ENCODE results near the gene ZBTB46. TPM values are rescaled to one million over a fixed set of nuclear protein-coding genes. Genes with fewer than 3 reads are reported as not detected.
A peak's percentile ranks its signal among the peaks of the same experiment; 100 is the strongest.
"Not testable (repeated sequence)": the region's sequence is repeated elsewhere in the genome, so short reads cannot be mapped to it uniquely, and the experiment has no call there.

Gene ZBTB46
- total and polyA plus RNA-seq, 5 experiments from 2014 or later = 0.06 to 0.08 (median 0.06) TPM; not detected in 2

DNA sequence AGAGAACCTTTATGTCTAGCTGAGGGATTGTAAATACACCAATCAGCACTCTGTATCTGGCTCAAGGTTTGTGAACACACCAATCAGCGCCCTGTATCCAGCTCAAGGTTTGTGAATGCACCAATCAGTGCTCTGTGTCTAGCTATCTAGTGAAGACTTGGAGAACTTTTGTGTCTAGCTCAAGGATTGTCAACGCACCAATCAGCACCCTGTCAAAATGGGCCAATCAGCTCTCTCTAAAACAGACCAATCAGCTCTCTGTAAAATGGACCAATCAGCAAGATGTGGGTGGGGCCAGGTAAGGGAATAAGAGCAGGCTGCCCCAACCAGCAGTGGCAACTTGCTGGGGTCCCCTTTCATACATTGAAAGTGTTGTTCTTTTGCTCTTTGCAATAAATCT lies 29.9 kb downstream of the ZBTB46 start:
- POLR2A ChIA-PET, H3K27ac Mint-ChIP-seq: not testable (repeated sequence)

DNA sequence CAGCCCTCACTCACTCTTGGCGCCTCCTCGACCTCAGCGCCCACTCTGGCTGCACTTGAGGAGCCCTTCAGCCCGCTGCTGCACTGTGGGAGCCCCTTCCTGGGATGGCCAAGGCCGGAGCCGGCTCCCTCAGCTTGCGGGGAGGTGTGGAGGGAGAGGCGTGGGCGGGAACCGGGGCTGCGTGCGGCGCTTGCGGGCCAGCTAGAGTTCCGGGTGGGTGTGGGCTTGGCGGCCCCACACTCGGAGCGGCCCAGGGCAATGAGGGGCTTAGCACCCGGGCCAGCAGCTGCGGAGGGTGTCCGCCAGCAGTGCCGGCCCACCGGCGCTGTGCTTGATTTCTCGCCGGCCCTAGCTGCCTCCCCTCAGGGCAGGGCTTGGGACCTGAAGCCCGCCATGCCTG lies 30.7 kb downstream of the ZBTB46 start:
- peaks cover 5 to 12% (median 9%) of the 10 kb centered on the region in 4 donors for H3K4me1 Mint-ChIP-seq
- peaks cover 4 to 35% (median 10%) of the 10 kb centered on the region in 5 donors for H3K27me3 Mint-ChIP-seq
- ATAC-seq, H3K4me3 Mint-ChIP-seq, H3K9me3 Mint-ChIP-seq, H3K27ac Mint-ChIP-seq, POLR2A ChIA-PET, H3K36me3 Mint-ChIP-seq, DNase-seq: not testable (repeated sequence)

More for the DNA sequence above, 29.9 kb downstream of the ZBTB46 start:
- H3K4me3 Mint-ChIP-seq, DNase-seq, ATAC-seq, H3K9me3 Mint-ChIP-seq, H3K36me3 Mint-ChIP-seq: not testable (repeated sequence)
- H3K27me3 Mint-ChIP-seq = peaks cover 4 to 35% (median 10%) of the 10 kb centered on the region in 5 donors
- peaks cover 5 to 12% (median 7%) of the 10 kb centered on the region in 4 donors for H3K4me1 Mint-ChIP-seq

GRCh38 chr20:63799127-63799526 lies 31.9 kb downstream of the ZBTB46 start:
- H3K9me3 Mint-ChIP-seq, H3K36me3 Mint-ChIP-seq, ATAC-seq, H3K27ac Mint-ChIP-seq, POLR2A ChIA-PET, H3K4me3 Mint-ChIP-seq: not testable (repeated sequence)
- Mint-ChIP-seq H3K27me3 (peaks cover 3 to 31% (median 7%) of the 10 kb centered on the region in 5 donors), H3K4me1 (peaks cover 6 to 13% (median 8%) of the 10 kb centered on the region in 4 donors)
- peak in 1 of 10 donors; percentile 23 for DNase-seq

DNA sequence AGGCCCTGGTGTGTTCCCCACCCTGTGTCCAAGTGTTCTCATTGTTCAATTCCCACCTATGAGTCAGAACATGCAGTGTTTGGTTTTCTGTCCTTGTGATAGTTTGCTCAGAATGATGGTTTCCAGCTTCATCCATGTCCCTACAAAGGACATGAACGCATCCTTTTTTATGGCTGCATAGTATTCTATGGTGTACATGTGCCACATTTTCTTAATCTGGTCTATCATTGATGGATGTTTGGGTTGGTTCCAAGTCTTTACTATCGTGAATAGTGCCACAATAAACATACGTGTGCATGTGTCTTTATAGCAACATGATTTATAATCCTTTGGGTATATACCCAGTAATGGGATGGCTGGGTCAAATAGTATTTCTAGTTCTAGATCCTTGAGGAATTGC lies 33.9 kb downstream of the ZBTB46 start:
- H3K9me3 Mint-ChIP-seq, POLR2A ChIA-PET, ATAC-seq, H3K4me1 Mint-ChIP-seq, H3K36me3 Mint-ChIP-seq, DNase-seq, H3K27ac Mint-ChIP-seq, H3K4me3 Mint-ChIP-seq: not testable (repeated sequence)
- H3K27me3 Mint-ChIP-seq = peaks cover 0 to 20% (median 3%) of the 10 kb centered on the region in 5 donors

DNA sequence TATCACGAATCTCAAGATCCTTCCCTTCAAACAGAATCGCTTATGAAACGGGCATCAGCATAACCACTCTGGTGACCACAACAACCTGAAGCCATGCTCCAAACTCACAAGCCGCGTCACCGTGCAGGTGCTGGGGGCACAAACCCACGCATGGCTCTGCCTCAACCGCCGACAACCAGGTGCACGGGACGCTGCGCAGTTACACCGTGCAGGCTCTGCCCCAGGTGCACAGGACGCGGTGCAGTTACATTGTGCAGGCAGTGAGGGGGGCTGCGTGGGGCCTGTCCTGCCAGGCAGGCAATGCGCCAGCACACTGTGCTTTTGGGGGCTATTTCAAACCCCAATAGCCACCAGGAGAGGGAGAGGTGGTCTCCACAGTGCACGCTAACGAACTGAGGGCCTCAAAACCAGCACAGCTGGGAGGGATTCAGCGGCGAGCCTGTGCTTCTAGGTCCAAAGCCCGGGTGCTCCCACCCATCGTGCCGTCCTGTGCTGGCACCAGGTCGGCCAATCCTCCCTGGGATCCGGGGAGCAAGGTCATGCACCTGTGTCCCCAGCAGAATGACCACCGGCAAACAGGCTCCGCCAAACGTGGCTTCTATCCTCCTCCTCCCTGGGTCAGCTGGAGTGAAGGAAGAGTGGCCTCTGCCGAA lies 35.8 kb downstream of the ZBTB46 start:
- POLR2A ChIA-PET = interaction anchor here (1.1 to 1.6 kb wide), 2 partner anchors 59 to 70 kb away, joined by 3 to 4 read pairs; partner anchors contain the start of genes LIME1 and TPD52L2
- peak; percentile 44 to 62 for ATAC-seq
- peaks cover 0 to 15% (median 0%) of the 10 kb centered on the region in 5 donors for H3K27me3 Mint-ChIP-seq
- no peaks in the 10 kb centered on the region for H3K9me3 Mint-ChIP-seq
- no peaks in the 10 kb centered on the region for H3K36me3 Mint-ChIP-seq
- no peak overlapping the region for H3K27ac Mint-ChIP-seq
- no peak overlapping the region for H3K4me3 Mint-ChIP-seq
- peaks cover 0 to 8% (median 3%) of the 10 kb centered on the region in 4 donors for H3K4me1 Mint-ChIP-seq
- DNase-seq = peak in 2 of 10 donors; percentile 12 to 17

DNA sequence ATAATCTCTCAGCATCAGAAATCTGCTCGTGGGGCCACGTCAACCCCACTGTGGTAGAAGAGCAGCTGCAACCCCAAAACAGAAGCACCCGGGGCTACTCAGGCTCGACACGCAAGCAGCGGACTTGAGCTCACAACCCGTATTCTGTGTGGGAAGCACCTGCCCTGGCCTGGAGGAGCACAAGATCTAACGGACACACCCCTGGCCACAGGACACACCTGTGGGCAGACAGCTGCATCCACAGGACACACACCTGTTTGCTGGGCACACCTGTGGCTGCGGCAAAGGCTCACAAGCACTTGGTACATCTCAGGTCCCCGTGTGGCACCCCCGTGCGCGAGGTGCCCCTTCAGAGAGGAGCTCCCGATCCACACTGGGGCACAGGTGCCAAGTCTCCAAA lies 36.5 kb downstream of the ZBTB46 start:
- Mint-ChIP-seq H3K4me3 (no peak overlapping the region), H3K9me3 (no peaks in the 10 kb centered on the region), H3K27ac (no peak overlapping the region), H3K36me3 (no peaks in the 10 kb centered on the region), H3K27me3 (peaks cover 0 to 15% (median 0%) of the 10 kb centered on the region in 5 donors), H3K4me1 (peaks cover 0 to 8% (median 3%) of the 10 kb centered on the region in 4 donors)
- POLR2A ChIA-PET = interaction anchor here (1.1 kb wide), 1 partner anchor 87 kb away, joined by 3 read pairs; no protein-coding TSS in a partner anchor
- ATAC-seq = no peak
- no peak for DNase-seq

DNA sequence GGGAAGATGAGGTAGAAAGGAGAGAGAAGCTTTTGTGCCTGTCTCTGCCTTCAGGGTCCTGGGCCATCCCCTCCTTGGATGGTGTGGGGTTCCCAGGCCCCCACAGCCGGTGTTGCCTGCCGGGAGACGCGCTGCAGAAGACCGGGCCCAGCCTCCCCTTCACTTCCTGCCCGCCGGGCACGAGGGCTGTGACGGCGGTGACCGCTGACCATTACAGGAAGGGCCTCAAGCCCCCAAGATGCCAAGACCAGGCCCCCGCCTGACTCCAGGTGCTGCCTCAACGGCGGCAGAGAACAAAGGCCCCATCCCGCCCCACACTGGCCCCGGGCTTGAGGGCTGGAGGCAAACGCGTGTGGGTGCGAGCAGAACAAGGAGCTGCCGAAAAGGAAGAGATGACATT lies 38.2 kb downstream of the ZBTB46 start:
- DNase-seq (no peak), ATAC-seq (no peak)
- Mint-ChIP-seq H3K4me3 (no peak overlapping the region), H3K27me3 (peaks cover 0 to 15% (median 0%) of the 10 kb centered on the region in 5 donors), H3K36me3 (no peaks in the 10 kb centered on the region), H3K9me3 (no peaks in the 10 kb centered on the region), H3K27ac (no peak overlapping the region), H3K4me1 (peaks cover 0 to 8% (median 3%) of the 10 kb centered on the region in 4 donors)
- POLR2A ChIA-PET = no interaction called here

DNA sequence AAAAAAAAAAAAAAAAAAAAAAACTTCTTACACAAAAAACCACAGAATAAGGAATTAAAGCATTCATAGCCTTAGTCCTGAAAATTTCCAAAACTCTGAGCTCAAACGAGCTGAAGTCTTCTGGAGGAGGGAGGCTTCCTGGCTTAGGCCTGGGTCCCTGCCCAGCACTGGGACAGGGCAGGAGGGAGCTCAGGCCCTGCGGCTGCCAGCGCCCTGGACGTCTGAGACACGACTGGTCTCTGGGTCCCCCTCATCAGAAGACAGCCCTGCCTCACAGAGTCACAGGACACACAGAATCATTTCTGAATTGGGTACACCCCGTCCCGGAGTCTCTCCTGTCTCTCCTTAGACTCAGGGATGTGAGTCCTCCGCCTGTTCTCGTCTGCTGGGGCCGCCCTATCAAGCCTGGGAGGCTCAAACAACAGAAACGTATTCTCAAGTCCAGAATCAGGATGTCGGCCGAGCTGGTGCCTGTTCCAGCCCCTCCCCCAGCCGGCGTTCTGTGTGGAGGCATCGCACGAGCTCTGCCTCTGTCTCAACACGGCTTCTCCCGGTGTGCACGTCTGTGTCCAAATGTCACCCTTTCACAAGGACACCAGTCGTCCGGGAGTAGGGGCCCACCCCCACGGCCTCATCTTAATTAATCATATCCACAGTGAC lies 39.4 kb downstream of the ZBTB46 start:
- H3K27me3 Mint-ChIP-seq = peaks cover 0 to 15% (median 0%) of the 10 kb centered on the region in 5 donors
- ATAC-seq (no peak), DNase-seq (no peak)
- H3K4me1 Mint-ChIP-seq = peaks cover 0 to 8% (median 3%) of the 10 kb centered on the region in 4 donors
- H3K9me3 Mint-ChIP-seq = no peaks in the 10 kb centered on the region
- no peaks in the 10 kb centered on the region for H3K36me3 Mint-ChIP-seq
- POLR2A ChIA-PET = interaction anchor here (0.7 kb wide), 1 partner anchor 110 kb away, joined by 5 read pairs; no protein-coding TSS in a partner anchor
- H3K27ac Mint-ChIP-seq = peak overlapping the region in 1 of 10 donors; percentile 75
- no peak overlapping the region for H3K4me3 Mint-ChIP-seq

DNA sequence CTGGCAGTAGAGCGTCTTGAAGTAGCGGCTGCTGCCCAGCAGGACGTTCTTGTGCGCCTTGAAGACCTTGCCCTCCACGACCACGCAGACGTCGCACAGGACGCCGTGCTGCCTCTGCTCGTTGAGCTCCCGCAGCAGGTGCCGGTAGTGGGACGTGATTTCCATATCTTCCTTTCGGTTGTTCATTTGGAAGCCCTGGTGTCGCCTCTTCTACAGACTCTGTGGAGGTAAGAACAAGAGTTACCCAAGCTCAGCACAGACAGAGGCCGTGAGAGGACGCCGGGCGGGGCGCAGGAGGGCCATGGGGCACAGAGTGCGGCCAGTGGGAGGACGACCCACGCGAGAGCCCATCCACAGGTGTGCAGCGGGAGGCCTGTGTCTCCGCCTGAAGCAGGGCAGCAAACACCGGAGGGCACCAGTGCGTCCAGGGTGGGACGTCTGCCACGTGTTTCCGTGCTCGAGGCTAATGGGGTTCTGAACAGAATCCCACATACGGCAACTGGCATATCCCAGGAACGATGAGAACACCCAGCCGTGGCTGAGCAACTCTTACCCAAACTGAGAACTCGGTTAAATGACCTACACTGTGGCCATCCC lies 40.4 kb downstream of the ZBTB46 start:
- Mint-ChIP-seq H3K36me3 (no peaks in the 10 kb centered on the region), H3K27ac (no peak overlapping the region), H3K4me3 (no peak overlapping the region), H3K9me3 (no peaks in the 10 kb centered on the region), H3K27me3 (peaks cover 0 to 15% (median 0%) of the 10 kb centered on the region in 5 donors), H3K4me1 (peaks cover 0 to 10% (median 3%) of the 10 kb centered on the region in 4 donors)
- ATAC-seq = no peak
- POLR2A ChIA-PET = interaction anchor here (1.5 kb wide), 1 partner anchor 253 kb away, joined by 4 read pairs; the partner anchor contains the start of gene PTK6
- DNase-seq = no peak

GRCh38 chr20:63789836-63790571 lies 41.1 kb downstream of the ZBTB46 start:
- H3K4me1 Mint-ChIP-seq = peaks cover 0 to 6% (median under 1%) of the 10 kb centered on the region in 4 donors
- no peak for DNase-seq
- no peak for ATAC-seq
- no peaks in the 10 kb centered on the region for H3K36me3 Mint-ChIP-seq
- peaks cover 0 to 10% (median 0%) of the 10 kb centered on the region in 5 donors for H3K27me3 Mint-ChIP-seq
- POLR2A ChIA-PET = interaction anchor here (1.5 kb wide), 1 partner anchor 252 kb away, joined by 4 read pairs; the partner anchor contains the start of gene PTK6
- H3K9me3 Mint-ChIP-seq = no peaks in the 10 kb centered on the region
- no peak overlapping the region for H3K4me3 Mint-ChIP-seq
- H3K27ac Mint-ChIP-seq = peak overlapping the region in 1 of 10 donors; percentile 63

DNA sequence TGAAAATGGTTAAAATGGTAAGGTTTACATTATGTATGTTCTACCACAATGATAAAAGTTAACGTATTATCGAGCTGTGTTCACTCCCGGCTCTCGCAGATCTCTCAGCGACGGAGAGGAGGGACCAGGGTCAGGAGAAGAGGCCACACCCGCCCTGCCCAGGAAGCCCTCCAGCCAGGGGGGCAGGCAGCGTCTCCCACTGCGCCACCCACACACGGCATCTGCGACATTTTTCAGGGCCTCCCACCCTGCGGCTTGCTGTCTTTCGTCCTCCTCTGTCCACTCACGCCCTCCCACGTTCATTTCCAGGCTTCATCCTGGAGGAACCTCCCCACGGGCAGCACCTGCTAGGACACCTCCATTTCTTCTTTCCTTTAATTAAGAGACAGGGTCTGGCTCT lies 43.3 kb downstream of the ZBTB46 start:
- peak in 1 of 10 donors; percentile 23 for DNase-seq
- POLR2A ChIA-PET = no interaction called here
- peaks cover 0 to 7% (median 2%) of the 10 kb centered on the region in 4 donors for H3K4me1 Mint-ChIP-seq
- no peaks in the 10 kb centered on the region for H3K27me3 Mint-ChIP-seq
- no peaks in the 10 kb centered on the region for H3K36me3 Mint-ChIP-seq
- ATAC-seq = no peak
- peak overlapping the region in 1 of 10 donors; percentile 89 for H3K27ac Mint-ChIP-seq
- no peaks in the 10 kb centered on the region for H3K9me3 Mint-ChIP-seq
- no peak overlapping the region for H3K4me3 Mint-ChIP-seq

DNA sequence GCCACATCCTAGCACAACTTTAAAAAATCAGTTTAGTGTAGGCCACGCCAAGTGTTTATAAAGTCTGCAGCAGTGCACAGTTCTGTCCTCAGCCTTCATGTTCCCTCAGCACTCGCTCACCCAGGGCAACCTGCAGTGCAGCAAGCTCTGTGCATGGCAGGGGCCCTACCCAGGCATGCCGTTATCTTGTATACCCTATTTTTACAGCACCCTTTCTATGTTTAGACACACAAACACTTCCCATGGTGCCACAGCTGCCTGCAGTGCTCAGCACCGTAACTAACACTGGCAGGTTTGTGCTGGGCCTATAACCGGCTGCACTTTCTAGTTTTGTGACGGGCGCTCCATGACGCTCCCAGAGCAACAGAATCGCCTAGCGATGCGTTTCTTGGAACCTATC lies 43.8 kb downstream of the ZBTB46 start:
- peaks cover 2 to 11% (median 6%) of the 10 kb centered on the region in 4 donors for H3K4me1 Mint-ChIP-seq
- H3K27ac Mint-ChIP-seq = no peak overlapping the region
- POLR2A ChIA-PET = no interaction called here
- H3K27me3 Mint-ChIP-seq = no peaks in the 10 kb centered on the region
- H3K36me3 Mint-ChIP-seq = no peaks in the 10 kb centered on the region
- no peak overlapping the region for H3K4me3 Mint-ChIP-seq
- H3K9me3 Mint-ChIP-seq = no peaks in the 10 kb centered on the region
- no peak for DNase-seq
- no peak for ATAC-seq

Measured in naive thymus-derived CD8-positive, alpha-beta T cell (primary cell).